GM19438 (cell line): Measurements from ENCODE around the gene CAMK1D.
"Not testable (repeated sequence)": the region's sequence is repeated elsewhere in the genome, so short reads cannot be mapped to it uniquely, and the experiment has no call there.

ENCODE experiments used
- ATAC-seq: cut with Tn5 transposase; IDR thresholded peaks from one replicate; pipeline ENCODE4 v1.9.1; 2021; ENCODE audit warnings: low read depth; ENCODE audit not compliant: unreplicated experiment

CAMK1D gene

GRCh38 chr10:12348870-12349628, at the start of gene CAMK1D:
TSS of gene CAMK1D (plus strand) at chr10:12349547.
- ATAC-seq = peak; percentile 32

- ATAC-seq = not testable (repeated sequence)
These were observed 48.3 kb upstream of the CAMK1D start for GRCh38 chr10:12301036-12301435.

GRCh38 chr10:12308057-12308456, 41.3 kb upstream of the CAMK1D start:
- no peak for ATAC-seq

GRCh38 chr10:12308736-12309375, 40.5 kb upstream of the CAMK1D start:
- no peak for ATAC-seq

GRCh38 chr10:12309783-12310182, 39.6 kb upstream of the CAMK1D start:
- ATAC-seq = not testable (repeated sequence)

GRCh38 chr10:12314836-12315235, 34.5 kb upstream of the CAMK1D start:
- ATAC-seq = no peak

GRCh38 chr10:12319076-12319475, 30.3 kb upstream of the CAMK1D start:
- no peak for ATAC-seq

GRCh38 chr10:12320892-12321291, 28.5 kb upstream of the CAMK1D start:
- ATAC-seq = no peak

GRCh38 chr10:12321641-12322040, 27.7 kb upstream of the CAMK1D start:
- ATAC-seq = no peak

GRCh38 chr10:12322583-12323131, 26.7 kb upstream of the CAMK1D start:
- no peak for ATAC-seq

- no peak for ATAC-seq
These were observed 24.8 kb upstream of the CAMK1D start for GRCh38 chr10:12324530-12324929.

- no peak for ATAC-seq
These were observed 22.3 kb upstream of the CAMK1D start for GRCh38 chr10:12327074-12327473.

GRCh38 chr10:12327476-12327875, 21.9 kb upstream of the CAMK1D start:
- no peak for ATAC-seq

- not testable (repeated sequence) for ATAC-seq
These were observed 21.0 kb upstream of the CAMK1D start for GRCh38 chr10:12328312-12328711.

GRCh38 chr10:12332572-12333379, 16.6 kb upstream of the CAMK1D start:
- ATAC-seq = no peak

- ATAC-seq = no peak
These were observed 15.8 kb upstream of the CAMK1D start for GRCh38 chr10:12333380-12334185.

GRCh38 chr10:12334186-12334530, 15.2 kb upstream of the CAMK1D start:
- no peak for ATAC-seq

- ATAC-seq = not testable (repeated sequence)
These were observed 14.2 kb upstream of the CAMK1D start for GRCh38 chr10:12335169-12335568.

- no peak for ATAC-seq
These were observed 11.6 kb upstream of the CAMK1D start for GRCh38 chr10:12337453-12338372.
